SU-DHL-6 (cell line): ENCODE measurements around the gene ARMC3.

Source experiments
- CTCF ChIP-seq: fragments of 200-600 bp; sonication (generic); IDR thresholded peaks from one replicate; pipeline ENCODE4 v1.5.1; 2017; ENCODE audit warnings: antibody characterized with exemption, mild to moderate bottlenecking, low read length, moderate library complexity; ENCODE audit not compliant: insufficient read depth, poor library complexity, severe bottlenecking
- EZH2phosphoT487 ChIP-seq: fragments of 200-600 bp; sonication (generic), shearing (Covaris generic); conservative IDR thresholded peaks from 2 replicates; pipeline ENCODE4 v1.6.1; 2018; ENCODE audit warnings: mild to moderate bottlenecking, antibody characterized with exemption, low read length, moderate library complexity, mixed read lengths

- TF ChIP-seq CTCF (no peak), EZH2phosphoT487 (no peak)
These were observed 2.8 kb upstream of the ARMC3 start for GRCh38 chr10:22925088-22925487.
